Lower leg skin (tissue), 3 donors: ENCODE results near the gene FBXO38.

Experiments
- POLR2A ChIP-seq, 2 donors: fragments of 450-650 bp; IDR thresholded peaks; one replicate each; pipeline ENCODE4 v1.6.1; 2016 to 2017; ENCODE audit warnings: antibody characterized with exemption in 2 of 2, mild to moderate bottlenecking in 1 of 2, moderate library complexity in 1 of 2
- TF ChIP-seq, protein P1 (sequence below), 3 donors: fragments of 450-650 bp; IDR thresholded peaks; one replicate each; pipeline ENCODE4 v1.5.1; 2016; ENCODE audit warnings: antibody characterized with exemption in 3 of 3, mild to moderate bottlenecking in 3 of 3, moderate library complexity in 2 of 3

GRCh38 chr5:148446611-148447010 is 62.9 kb downstream of the FBXO38 start:
- TF ChIP-seq, protein P1, sequence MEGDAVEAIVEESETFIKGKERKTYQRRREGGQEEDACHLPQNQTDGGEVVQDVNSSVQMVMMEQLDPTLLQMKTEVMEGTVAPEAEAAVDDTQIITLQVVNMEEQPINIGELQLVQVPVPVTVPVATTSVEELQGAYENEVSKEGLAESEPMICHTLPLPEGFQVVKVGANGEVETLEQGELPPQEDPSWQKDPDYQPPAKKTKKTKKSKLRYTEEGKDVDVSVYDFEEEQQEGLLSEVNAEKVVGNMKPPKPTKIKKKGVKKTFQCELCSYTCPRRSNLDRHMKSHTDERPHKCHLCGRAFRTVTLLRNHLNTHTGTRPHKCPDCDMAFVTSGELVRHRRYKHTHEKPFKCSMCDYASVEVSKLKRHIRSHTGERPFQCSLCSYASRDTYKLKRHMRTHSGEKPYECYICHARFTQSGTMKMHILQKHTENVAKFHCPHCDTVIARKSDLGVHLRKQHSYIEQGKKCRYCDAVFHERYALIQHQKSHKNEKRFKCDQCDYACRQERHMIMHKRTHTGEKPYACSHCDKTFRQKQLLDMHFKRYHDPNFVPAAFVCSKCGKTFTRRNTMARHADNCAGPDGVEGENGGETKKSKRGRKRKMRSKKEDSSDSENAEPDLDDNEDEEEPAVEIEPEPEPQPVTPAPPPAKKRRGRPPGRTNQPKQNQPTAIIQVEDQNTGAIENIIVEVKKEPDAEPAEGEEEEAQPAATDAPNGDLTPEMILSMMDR (IDR thresholded peaks at IDR 0.05), result no peak
- TF ChIP-seq POLR2A (IDR thresholded peaks at IDR 0.05), result no peak
